HL-60/S4 (cell line): ENCODE results near the gene INTS6.

ENCODE experiments used
- in situ Hi-C: fragments of 300-500 bp; cut with MboI; formaldehyde crosslinking; loops from 2 replicates; pipeline ENCODE4 v1.14.3; 2022; ENCODE audit warnings: low sequenced_read_pairs

INTS6 gene

DNA sequence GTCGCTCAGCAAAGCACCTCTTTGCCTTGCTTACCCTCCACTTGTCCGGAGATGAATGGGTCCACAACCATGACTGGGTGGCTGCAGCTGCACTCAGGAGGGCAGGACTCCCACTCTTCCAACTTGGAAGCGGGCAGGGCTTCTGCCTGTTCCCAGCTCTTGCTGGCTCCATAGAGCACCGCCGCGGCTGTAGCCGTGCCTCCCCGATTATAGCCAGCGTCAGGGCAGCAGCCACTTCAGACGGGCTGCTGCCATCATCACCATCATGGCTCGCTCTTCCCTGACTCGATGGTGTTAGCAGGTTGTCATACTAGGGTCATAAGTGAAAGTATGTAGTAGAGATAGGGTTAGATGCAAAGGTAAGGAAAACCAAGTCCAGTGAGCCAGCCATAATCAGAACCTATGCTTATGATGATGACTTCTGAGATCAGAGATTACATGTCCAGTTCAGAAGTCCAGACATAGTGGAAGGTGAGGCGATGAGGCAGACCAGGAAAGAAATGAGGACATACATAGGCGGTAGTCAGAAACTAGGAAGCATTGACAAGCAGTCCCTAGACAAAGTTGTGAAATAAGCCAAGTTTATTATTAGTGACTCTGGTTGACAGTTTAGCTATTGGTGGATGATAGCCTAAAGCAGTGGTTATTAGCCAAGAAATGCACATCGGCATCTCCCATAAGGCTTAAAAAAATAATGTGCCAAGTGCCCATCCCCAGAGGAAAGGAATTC, 4.4 kb upstream of the INTS6 start:
- in situ Hi-C loops, result no loop called here

GRCh38 chr13:51456510-51456909, 3.7 kb upstream of the INTS6 start:
- in situ Hi-C loops, result no loop called here

DNA sequence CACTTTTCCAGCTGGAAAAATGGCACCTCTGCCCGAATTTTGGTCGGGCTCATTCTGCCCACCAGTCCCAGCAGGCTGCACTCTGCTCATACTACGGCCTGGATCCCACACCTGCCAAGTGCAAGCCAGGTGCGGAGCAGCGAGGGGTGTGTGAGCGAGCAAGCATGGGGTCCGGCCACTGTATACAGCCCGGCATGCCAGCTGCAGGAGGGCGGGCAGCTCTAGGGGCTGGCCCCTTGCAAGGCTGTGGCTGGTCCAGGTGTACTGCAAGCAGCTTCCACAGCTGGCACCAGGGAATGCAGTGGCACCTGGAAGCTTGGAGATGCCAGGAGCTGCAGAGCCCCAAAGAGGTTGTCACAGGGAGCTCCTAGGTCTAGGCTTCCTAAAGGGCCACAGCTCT, 2.7 kb upstream of the INTS6 start:
- in situ Hi-C loops, result no loop called here

GRCh38 chr13:51453959-51454703, 1.3 kb upstream of the INTS6 start:
- in situ Hi-C loops, result no loop called here

GRCh38 chr13:51453207-51453958, 547 bp upstream of the INTS6 start:
- in situ Hi-C loops, result no loop called here

GRCh38 chr13:51451467-51452360, 1.1 kb downstream of the INTS6 start:
- in situ Hi-C loops, result no loop called here

- in situ Hi-C loops, result no loop called here
Observed at GRCh38 chr13:51451134-51451466, 1.7 kb downstream of the INTS6 start.

DNA sequence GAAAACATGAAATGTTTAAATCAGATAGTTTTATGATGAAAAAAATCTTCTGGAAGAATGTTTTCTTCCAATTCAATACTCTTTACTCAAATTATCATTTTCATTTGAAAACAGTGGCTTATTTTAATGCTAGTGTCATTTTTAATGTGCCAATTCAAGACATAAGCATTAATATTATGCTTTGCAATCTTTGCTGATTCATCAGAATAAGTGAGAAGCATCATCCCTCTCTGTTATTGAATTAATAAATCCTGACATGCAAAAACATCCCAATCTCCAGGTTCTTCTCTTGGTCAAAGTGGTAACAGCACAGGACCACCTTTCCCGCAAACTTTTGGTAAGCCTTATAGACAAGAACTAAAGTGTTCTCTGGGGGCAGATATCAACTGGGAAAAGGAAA, 3.8 kb downstream of the INTS6 start:
- in situ Hi-C loops, result loop anchor here (10.0 kb wide), 1 partner anchor 346 kb away; no protein-coding TSS in a partner anchor

- in situ Hi-C loops, result loop anchor here (10.0 kb wide), 1 partner anchor 350 kb away; no protein-coding TSS in a partner anchor
Observed at GRCh38 chr13:51444922-51445321, 7.9 kb downstream of the INTS6 start.

GRCh38 chr13:51440381-51440780, 12.5 kb downstream of the INTS6 start:
- in situ Hi-C loops, result loop anchor here (10.0 kb wide), 1 partner anchor 354 kb away; no protein-coding TSS in a partner anchor

- in situ Hi-C loops, result no loop called here
Observed at GRCh38 chr13:51437550-51438127, 15.2 kb downstream of the INTS6 start.

- in situ Hi-C loops, result no loop called here
Observed at GRCh38 chr13:51435002-51435578, 17.7 kb downstream of the INTS6 start.

- in situ Hi-C loops, result no loop called here
Observed at GRCh38 chr13:51432576-51432975, 20.3 kb downstream of the INTS6 start.

DNA sequence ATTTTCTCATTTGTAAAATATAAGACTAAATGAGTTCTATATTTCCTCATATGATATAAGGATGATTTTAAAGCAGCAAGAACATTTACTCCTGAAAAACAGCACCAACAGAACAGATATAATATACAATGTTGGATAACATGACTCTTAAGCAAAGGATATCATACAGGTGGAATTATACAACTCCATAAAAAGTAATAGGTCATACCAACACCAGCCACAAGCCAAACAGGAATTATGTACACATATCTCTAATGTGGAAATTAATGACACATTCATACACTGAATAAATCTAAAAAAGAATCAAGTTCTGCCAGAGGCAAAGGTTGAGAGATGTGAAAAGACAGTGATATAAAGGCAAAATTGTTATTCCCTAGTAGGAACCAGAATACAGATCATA, 25.9 kb downstream of the INTS6 start:
- in situ Hi-C loops, result no loop called here

- in situ Hi-C loops, result no loop called here
Observed at GRCh38 chr13:51425410-51426042, 27.3 kb downstream of the INTS6 start.

DNA sequence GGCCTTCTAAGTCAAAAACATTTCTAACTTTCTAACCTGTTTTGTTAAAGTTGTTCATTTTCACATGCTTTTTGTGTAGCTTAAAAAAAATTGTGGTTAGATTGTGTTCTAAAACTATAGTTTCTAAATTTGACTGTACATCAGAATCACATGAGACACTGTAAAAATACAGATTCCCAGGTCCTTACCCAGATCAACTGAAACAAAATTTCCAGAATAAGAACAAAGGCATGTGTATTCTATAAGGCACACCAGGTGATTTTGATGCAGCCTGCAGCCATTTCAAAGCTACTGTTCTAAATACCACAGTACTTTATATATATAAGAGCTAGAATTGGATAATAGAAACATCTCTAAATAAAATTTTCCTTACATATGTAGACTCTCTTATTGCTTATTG, 29.1 kb downstream of the INTS6 start:
- in situ Hi-C loops, result no loop called here

GRCh38 chr13:51422484-51422883, 30.4 kb downstream of the INTS6 start:
- in situ Hi-C loops, result no loop called here

GRCh38 chr13:51420681-51421490, 31.9 kb downstream of the INTS6 start:
- in situ Hi-C loops, result no loop called here
